Mucosa of descending colon (tissue), 3 donors: ENCODE measurements around the gene KRTAP6-3. TPM values are rescaled to one million over a fixed set of nuclear protein-coding genes. Genes with fewer than 3 reads are reported as not detected.

Experiments used
- ATAC-seq: fragments of 200-7000 bp; cut with Tn5 transposase; one replicate; pipeline ENCODE4 v1.9.1; 2020; ENCODE audit warnings: mild to moderate bottlenecking, moderate library complexity
- DNase-seq, 3 donors: peaks; one replicate each; pipeline ENCODE4 v3.0.0-alpha.2; 2020
- H3K36me3 ChIP-seq: fragments of 200-600 bp; one replicate; pipeline ENCODE4 v1.8.0; 2021; ENCODE audit warnings: low read depth, mild to moderate bottlenecking
- H3K4me1 ChIP-seq: fragments of 200-600 bp; one replicate; pipeline ENCODE4 v1.8.0; 2021; ENCODE audit warnings: low read depth, mild to moderate bottlenecking
- H3K4me3 ChIP-seq: fragments of 200-600 bp; one replicate; pipeline ENCODE4 v1.8.0; 2021; ENCODE audit warnings: mild to moderate bottlenecking
- H3K9me3 ChIP-seq: fragments of 200-600 bp; one replicate; pipeline ENCODE4 v1.8.0; 2021; ENCODE audit warnings: mild to moderate bottlenecking
- intact Hi-C, 2 donors: fragments of 100-400 bp; cut with DNase I in 1 of 2; cut with micrococcal nuclease in 1 of 2; formaldehyde crosslinking; loops; one replicate each; pipeline versions ENCODE4 v1.11.0 to v1.11.1; 2022; cut with DNase I, micrococcal nuclease
- total RNA-seq, 3 donors: library from RNA; stranded (reverse); fragmentation: NEBNext Ultra II Directional in 2 of 3; extraction: Animal tissue kit (Norgen Biotek cat#: 25700) in 2 of 3; gene quantifications; one replicate each; pipeline versions ENCODE4 v1.2.1 to v1.2.4, GENCODE V29; 2021 to 2023
- TF ChIP-seq, protein P1 (sequence below): fragments of 200-600 bp; IDR thresholded peaks from one replicate; pipeline ENCODE4 v1.8.0; 2022; ENCODE audit warnings: antibody characterized with exemption, mild to moderate bottlenecking
- donor health status: DM: no; HTN: no; CAD: no; lungs with moderate emphysema.
- donor health status: DM: no; HTN: no; CAD: no.
- donor health status: DM: no; HTN: yes; CAD: no.

The KRTAP6-3 gene
- total RNA-seq, 3 donors from 2014 or later, result not detected

DNA sequence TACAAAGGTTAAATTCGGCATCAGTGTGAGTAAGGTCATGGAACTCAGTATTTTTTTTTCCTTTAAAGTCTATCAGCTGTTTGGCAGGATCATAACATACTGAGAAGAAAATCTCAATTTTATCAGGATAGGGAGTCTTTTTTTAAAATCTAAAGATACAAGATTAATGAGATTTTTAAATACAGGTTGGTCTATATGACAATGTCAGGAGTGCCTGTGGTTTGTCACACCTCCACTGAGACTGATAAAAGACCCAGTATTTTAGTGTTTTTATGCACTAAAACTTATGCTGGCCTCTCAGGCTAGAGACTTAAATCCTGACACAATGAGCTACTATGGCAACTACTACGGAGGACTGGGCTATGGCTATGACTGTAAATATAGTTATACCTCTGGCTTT lies 50.3 kb downstream of the KRTAP6-3 start, which contains the start of gene KRTAP20-3:
TSS of gene KRTAP20-3 (plus strand) at position 301 of the 400 bp plus-strand sequence.
- TF ChIP-seq, protein P1, sequence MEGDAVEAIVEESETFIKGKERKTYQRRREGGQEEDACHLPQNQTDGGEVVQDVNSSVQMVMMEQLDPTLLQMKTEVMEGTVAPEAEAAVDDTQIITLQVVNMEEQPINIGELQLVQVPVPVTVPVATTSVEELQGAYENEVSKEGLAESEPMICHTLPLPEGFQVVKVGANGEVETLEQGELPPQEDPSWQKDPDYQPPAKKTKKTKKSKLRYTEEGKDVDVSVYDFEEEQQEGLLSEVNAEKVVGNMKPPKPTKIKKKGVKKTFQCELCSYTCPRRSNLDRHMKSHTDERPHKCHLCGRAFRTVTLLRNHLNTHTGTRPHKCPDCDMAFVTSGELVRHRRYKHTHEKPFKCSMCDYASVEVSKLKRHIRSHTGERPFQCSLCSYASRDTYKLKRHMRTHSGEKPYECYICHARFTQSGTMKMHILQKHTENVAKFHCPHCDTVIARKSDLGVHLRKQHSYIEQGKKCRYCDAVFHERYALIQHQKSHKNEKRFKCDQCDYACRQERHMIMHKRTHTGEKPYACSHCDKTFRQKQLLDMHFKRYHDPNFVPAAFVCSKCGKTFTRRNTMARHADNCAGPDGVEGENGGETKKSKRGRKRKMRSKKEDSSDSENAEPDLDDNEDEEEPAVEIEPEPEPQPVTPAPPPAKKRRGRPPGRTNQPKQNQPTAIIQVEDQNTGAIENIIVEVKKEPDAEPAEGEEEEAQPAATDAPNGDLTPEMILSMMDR, result no peak
- no peaks in the 10 kb centered on the region for H3K36me3 ChIP-seq
- no peak within 1 kb of the TSS for H3K4me3 ChIP-seq
- peaks cover 52% of the 10 kb centered on the region for H3K9me3 ChIP-seq
- ATAC-seq (no peak), DNase-seq (no peak)
- intact Hi-C loops, result no loop called here
- H3K4me1 ChIP-seq, result no peaks in the 10 kb centered on the region

Other genes starting within 250 kb of the KRTAP6-3 start
- not detected for gene KRTAP23-1, start 243.8 kb upstream of the KRTAP6-3 start, total RNA-seq
- gene KRTAP13-2, start 220.2 kb upstream of the KRTAP6-3 start, total RNA-seq, result 10 to 100 TPM in 1 of 3 donors, 1 to 10 TPM in 1, under 1 TPM in 1; 0.47 to 15.0 (median 2.9) TPM
- gene KRTAP13-1, start 196.4 kb upstream of the KRTAP6-3 start, total RNA-seq, result not detected
- not detected for gene KRTAP13-3, start 166.5 kb upstream of the KRTAP6-3 start, total RNA-seq
- not detected for gene KRTAP13-4, start 162.2 kb upstream of the KRTAP6-3 start, total RNA-seq
- gene KRTAP15-1, start 152.2 kb upstream of the KRTAP6-3 start, total RNA-seq, result not detected
- not detected for gene KRTAP19-1, start 112.1 kb upstream of the KRTAP6-3 start, total RNA-seq
- gene KRTAP19-2, start 105.0 kb upstream of the KRTAP6-3 start, total RNA-seq, result not detected
- gene KRTAP19-3, start 100.4 kb upstream of the KRTAP6-3 start, total RNA-seq, result not detected
- not detected for gene KRTAP19-4, start 95.3 kb upstream of the KRTAP6-3 start, total RNA-seq
- gene KRTAP19-5, start 90.3 kb upstream of the KRTAP6-3 start, total RNA-seq, result not detected
- not detected for gene KRTAP19-6, start 50.6 kb upstream of the KRTAP6-3 start, total RNA-seq
- gene KRTAP19-7, start 31.1 kb upstream of the KRTAP6-3 start, total RNA-seq, result not detected
- gene KRTAP22-2, start 2.0 kb upstream of the KRTAP6-3 start, total RNA-seq, result not detected
- gene KRTAP6-2, start 6.5 kb downstream of the KRTAP6-3 start, total RNA-seq, result not detected
- not detected for gene KRTAP22-1, start 8.6 kb downstream of the KRTAP6-3 start, total RNA-seq
- not detected for gene KRTAP6-1, start 21.5 kb downstream of the KRTAP6-3 start, total RNA-seq
- not detected for gene KRTAP20-1, start 24.0 kb downstream of the KRTAP6-3 start, total RNA-seq
- not detected for gene KRTAP20-4, start 28.2 kb downstream of the KRTAP6-3 start, total RNA-seq
- gene KRTAP20-2, start 42.8 kb downstream of the KRTAP6-3 start, total RNA-seq, result not detected
- gene KRTAP20-3, start 50.4 kb downstream of the KRTAP6-3 start, total RNA-seq, result not detected
- not detected for gene KRTAP21-3, start 126.3 kb downstream of the KRTAP6-3 start, total RNA-seq
- not detected for gene KRTAP21-2, start 154.8 kb downstream of the KRTAP6-3 start, total RNA-seq
- gene KRTAP21-1, start 163.0 kb downstream of the KRTAP6-3 start, total RNA-seq, result not detected
- gene KRTAP8-1, start 220.8 kb downstream of the KRTAP6-3 start, total RNA-seq, result not detected
- not detected for gene KRTAP7-1, start 237.3 kb downstream of the KRTAP6-3 start, total RNA-seq